NCI-H1436 (cell line): Measurements from ENCODE around the gene TBC1D22B.
"Not testable (repeated sequence)": the region's sequence is repeated elsewhere in the genome, so short reads cannot be mapped to it uniquely, and the experiment has no call there.

Experiments used
- DNase-seq: peaks from one replicate; lab custom pipeline; 2025; lab: John Stamatoyannopoulos, UW

TBC1D22B gene

DNA sequence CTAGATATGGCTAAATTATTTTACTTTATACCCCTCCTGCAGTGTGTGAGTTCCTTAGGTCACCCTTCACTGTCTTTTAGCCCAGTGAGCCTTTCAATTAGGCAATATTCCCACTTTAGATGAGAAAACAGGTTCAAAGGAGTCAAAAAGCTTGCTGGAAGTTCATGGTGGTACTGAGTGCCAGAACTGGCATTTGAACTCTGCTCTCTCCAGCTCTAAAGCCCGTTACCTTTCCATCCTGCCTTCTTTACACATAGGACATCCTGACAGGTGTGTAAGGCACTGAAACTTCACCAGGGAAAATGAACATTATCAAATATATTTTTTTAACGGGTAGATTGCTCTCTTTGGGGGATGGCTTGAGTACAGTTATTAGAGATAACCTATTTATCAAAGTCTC, 11.5 kb downstream of the TBC1D22B start:
- no peak for DNase-seq

DNA sequence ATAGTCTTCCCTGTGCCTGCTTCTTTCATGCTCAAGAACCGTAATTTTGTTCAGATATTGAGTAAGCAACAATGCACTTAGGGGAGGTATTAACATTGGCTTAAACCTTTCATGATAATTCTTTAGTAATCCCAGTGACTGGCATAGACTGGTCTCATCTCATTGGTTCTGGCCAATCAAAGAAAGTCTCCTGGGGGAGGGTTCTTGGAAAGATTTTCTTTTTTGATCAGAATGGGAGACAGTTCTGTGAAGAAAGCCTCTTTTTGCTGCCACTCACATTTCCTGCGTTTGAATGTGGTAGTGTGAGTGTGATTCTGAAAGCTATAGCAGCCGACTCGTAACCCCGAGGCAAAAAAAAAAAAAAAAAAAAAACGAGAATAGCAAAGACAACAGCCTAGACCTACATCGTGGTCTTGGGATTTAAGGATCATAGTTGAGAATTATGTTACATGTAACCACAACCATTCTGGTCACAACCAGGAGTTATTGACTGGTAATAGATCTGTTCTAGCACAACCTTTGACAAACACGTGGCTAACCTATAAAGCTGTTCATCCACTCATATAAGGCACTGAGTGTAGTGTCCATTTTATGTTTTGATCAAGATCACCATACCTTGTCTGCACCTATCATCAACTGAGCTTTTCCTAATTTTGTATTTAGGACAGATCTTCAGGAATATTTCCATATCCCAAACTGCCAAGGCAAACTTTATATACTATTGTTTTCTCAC, 15.4 kb downstream of the TBC1D22B start:
- no peak for DNase-seq

DNA sequence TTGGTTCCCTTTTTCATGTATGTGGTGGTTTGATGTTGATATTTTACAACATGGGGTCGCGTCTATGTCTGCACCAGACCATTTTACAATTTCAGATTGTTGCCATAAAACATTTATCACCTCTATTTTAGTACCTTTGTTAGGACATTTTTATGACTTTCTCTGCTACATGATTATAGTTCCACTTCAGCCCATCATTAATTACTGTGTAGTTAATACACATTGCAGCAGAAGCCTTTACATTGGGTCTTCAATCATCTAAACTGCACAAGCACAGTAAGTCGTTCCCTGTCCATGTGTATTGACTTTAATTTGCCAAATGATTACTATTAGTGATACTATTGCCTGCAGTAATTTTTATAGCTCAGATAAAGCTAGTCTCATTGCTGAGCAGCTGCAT, 16.1 kb downstream of the TBC1D22B start:
- no peak for DNase-seq

DNA sequence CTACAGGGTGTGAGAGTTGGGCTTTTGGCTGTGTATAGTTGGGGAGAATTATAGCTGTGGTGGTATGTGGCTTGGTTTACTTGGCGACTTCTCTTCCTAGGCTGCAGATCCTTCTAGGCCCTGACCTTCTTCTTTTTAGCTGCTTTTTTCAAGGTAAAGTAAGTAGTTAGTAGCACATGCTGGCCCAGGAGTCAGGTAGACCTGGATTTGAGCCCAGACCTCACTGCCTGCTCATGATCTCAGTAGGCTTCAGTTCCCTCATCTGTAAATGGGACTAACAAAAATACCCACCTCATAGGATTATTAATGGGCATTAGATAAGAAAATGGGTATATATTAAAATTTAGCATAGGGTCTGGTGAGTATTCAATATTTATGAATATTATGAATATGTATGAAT, 17.8 kb downstream of the TBC1D22B start:
- DNase-seq: no peak

DNA sequence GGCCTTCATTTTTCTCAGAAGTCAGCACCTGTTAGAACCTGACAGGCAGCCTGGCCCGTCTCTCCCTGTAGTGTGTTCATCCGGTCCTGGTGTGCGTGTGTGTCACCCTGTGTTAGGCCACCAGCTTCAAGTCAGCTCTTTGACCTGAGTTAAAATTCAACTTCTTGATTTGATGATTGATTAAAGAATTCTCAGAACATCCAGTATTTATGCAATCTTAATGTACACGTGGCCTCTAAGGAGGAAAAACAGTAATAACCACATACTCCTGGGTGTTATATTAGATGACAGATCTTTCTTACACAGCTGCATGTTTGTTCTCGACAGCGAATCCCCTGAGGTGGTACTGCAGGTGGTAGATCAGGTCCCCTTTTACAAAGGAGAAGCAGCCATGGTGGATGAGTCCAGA, 19.4 kb downstream of the TBC1D22B start:
- no peak for DNase-seq

DNA sequence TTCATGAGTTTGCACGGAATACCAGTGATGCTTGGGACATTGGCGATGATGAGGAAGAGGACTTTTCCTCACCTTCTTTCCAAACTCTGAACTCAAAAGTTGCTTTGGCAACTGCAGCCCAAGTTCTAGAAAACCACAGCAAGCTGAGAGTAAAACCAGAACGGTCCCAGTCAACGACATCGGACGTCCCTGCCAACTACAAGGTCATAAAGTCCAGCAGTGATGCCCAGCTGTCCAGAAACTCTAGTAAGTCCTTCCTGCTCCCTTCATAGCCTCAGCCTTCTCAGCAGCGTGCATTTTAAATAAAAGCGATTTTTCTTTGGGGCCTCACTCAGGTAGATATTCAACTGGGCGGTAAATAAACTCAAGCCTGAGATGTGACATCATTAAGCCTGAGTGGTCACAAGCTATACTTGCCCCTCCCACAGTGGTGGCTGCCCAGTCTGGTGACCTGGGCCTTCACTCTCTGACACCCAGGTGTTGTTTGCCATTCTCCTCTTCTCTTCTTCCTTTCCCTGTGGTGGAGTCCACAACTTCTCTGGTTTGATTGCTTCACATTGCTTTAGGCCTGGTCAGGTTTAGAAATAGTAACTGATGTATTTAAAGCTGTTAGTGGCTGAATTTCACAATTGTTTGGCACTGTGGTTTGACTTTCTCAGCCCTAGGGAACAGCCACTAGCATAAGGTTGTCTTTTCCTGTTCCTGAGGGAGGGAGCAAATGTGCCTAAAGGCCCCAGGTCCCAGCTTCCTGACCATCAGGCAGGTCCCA, 22.0 kb downstream of the TBC1D22B start:
- DNase-seq: no peak

DNA sequence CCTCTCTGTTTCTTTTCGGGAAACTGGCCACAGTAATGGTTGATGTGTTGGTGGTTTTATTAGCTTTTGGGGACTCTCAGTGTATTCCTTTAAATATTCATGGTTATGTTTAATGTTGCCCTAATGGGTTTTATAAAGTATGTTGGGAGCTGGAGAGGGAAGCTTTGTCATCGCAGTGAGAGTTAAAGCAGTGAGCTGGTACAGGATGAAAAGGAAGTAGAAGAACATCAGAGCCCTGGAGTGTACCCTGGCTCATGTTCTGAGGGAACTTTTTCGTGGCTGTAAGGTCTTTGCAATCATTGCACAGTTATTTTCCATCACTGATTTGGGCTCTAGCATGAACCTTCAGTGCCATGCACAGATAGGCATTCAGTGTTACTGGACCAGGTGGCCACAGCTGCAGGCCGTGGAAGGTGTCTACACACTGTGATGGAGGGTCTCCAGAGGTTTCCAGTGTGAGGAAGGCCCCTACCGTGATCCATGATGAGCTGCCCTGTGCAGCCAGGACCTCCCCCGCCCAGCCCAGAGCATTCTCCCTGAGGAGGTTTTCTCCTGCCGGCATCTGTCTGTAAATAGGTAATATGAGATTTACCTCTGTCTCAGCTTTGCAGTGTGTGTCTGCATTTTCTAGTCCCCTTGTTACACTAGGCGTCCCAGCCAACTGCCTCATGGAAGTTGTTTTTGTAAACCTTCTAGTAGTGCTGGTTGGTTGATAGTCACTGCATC, 22.8 kb downstream of the TBC1D22B start:
- no peak for DNase-seq

DNA sequence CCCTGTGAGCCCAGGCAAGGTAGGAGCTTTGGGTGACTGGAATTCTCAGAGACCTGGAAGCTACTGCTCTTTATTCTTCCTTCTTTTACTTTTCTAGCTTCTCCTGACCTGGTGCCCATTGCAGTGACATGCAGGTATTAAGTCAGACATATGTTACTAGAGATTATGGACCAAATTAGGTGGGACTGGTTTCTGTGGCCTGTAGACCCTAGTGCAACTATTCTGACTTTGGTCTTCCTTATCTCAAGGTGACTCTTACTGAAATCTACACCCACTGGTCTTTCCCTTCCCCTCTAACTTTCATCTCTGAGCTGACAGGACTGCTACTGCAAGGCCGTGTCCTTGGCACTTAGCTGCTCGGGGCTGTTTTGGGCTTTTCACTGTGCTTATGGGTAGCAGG, 24.8 kb downstream of the TBC1D22B start:
- DNase-seq: no peak

DNA sequence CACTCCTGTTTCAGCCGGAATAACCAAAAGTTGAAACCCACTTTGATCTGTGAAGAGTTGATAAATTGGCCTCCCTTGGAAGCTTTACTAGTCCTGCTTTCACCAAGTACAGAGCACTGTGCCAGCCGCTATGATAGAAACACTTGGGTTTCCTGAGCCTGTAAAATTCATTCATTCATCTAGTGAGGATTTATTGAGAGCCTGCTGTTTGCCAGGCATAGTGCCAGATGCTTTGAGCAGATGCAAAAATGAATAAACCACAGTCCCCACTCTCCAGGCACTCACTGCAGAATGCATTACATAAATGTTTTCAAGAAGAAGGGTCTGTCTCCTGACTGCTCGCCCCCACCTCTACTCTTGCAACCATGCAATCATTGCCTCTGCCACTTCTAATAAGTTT, 25.7 kb downstream of the TBC1D22B start:
- DNase-seq: no peak

DNA sequence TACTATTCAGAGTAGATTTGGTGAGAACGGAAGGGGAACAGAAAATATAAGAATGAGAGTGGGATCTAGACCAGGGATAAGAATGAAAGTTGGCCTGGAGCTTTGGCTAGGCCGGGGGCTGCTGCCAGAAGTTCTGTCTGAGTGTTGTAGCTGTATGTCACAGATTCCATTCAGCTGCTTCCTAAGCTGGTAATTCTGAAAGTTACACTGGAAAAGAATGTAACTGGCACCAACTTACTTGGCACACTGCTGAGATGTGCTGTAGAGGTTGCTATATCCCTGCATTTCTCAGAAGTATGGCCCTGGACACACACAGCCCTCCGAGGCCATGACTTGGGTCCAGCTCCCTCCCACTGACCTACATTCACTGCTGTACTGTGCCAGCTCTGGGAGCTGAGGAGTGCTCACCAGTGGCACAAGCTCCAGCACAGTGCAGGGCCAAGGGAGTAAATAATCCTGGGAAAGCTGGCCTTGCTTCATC, 26.1 kb downstream of the TBC1D22B start:
- DNase-seq: no peak

DNA sequence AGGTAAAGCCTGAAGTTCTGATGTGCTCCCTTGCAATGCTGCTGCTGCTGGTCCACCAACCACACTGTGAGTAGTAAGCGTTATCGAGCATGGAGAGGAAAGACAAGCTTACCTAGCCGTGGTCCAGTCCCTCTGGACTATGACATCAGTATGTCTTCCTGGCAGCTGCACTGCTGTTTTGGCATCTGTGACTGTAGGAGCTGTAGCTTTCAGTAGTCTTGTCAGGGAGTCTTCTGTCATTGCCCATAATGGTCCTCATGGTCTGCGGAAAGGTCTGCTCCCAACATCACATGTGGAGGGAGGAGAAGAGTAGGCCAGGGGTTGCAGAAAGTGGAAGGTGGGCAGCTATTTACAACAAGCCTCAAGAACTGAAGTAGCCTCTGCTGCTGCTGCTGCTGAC, 27.2 kb downstream of the TBC1D22B start:
- no peak for DNase-seq

DNA sequence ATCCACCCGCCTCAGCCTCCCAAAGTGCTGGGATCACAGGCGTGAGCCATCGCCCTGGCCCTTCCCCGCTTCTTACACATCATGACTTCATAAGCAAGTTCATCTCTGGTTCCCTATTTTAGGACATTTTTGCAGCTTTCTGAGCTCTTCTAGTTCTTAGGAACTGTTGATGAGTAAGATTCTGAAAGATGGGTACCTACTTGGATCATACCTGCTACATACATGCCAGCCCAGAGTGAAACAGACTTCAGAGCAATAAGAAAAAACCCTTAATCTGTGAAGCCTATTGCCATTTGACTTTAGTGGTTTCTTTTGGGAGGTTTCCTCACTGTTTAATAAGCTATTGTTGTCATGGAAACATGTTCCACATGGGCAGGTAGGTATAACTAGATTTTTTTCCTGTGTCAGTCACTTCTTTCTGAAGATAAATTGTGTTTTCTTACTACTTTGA, 28.3 kb downstream of the TBC1D22B start:
- DNase-seq: no peak

DNA sequence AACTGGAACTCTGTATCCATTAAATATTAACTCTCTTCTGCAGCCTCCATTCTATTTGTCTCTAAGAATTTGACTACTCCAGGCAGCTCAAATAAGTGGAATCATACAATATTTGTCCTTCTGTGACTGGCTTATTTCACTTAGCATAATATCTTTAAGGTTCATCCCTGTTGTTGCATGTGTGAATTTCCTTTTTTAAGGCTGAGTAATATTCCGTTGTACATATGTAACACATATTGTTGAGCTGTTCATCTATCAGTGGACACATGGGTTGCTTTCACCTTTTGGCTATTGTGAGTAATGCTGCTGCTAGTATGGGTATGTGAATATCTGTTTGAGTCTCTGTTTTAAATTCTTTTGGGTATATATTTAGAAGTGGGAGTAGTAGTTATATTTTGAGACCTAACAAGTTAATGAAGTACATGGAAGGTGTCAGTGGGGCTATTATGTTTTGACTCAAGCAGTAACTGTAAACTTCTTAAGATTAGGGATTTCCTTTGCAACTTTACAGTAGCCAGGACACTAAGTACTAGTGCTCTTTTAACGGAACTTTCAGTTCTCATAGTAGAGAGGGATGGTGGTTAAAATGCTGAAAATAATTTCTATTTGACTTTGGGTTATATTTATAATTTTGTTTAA, 30.1 kb downstream of the TBC1D22B start:
- no peak for DNase-seq

DNA sequence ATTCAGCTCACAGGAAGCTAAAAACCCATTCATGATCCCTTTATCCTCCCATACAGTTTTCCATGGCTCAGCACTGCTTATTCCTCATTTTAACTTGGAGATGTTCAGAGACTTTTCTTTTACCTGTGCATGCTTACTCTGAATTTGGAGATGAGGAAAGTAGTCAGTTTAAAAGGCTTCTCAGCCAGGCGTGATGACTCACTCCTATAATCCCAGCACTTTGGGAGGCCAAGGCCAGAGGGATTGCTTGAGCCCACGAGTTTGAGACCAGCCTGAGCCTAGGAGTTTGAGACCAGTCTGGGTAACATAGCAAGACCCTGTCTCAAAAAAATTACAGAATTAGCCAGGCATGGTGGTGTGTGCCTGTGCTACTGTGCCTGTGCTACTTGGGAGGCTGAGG, 30.7 kb downstream of the TBC1D22B start:
- DNase-seq: no peak

DNA sequence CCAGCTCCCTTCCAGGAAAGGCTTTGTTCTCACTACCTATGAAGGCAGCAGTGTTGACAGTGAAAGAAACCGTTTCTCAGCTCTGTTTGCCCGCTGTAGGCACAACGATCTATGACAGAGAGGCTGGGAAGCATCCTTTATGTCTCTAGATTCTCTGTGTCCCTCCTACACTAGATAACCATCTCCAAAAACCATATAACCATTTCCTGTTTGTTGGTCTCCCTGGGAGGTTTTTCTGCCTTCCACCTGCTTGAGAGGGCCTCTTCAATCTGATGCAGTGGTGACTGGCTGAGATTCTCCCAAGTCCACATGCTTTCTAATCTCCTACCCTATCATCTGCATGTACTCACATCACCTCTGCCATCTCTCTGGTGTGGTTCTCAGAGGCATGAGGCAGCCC, 32.4 kb downstream of the TBC1D22B start:
- DNase-seq: no peak

DNA sequence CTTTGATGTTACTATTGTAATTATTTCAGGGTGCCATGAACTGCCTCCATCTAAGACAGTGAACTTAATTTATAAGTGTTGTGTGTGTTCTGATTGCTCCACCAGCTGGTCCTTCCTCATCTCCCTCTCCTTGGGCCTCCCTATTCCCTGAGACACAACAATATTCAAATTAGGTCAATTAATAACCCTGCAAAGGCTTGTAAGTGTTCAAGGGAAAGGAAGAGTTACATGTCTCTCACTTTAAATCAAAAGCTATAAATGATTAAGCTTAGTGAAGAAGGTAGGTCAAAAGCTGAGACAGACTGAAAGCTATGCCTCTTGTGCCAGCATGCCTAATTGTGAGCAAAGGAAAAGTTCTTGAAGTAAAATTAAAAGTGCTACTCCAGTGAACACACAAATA, 35.9 kb downstream of the TBC1D22B start:
- no peak for DNase-seq

DNA sequence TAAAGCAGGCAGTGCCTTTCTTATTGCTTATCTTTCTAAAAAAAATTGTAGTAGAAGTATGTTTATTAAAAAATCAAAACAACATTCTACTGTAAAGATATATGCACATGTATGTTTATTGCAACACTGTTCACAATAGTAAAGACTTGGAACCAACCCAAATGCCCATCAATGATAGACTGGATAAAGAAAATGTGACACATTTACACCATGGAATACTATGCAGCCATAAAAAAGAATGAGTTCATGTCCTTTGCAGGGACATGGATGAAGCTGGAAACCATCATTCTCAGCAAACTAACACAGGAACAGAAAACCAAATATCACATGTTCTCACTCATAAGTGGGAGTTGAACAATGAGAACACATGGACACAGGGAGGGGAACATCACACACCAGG, 40.1 kb downstream of the TBC1D22B start:
- DNase-seq: not testable (repeated sequence)

DNA sequence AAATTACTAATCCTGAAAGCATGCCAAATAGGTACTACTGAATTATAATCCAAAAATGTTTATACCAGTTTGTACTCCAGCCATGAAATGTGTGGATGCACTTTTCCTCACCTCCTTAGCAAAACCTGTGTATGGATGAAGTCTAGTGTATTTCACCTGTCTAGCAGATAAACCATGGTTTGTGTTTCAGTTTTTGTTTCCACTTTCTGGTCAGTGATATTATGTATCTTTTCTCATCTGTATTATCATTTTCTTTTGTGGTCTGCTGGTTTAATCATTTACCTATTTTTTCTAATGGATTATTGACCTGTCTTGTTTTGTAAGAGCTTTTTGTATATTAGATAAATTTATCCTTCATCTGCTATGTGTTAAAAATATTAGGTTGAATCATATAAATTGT, 41.4 kb downstream of the TBC1D22B start:
- DNase-seq: no peak

DNA sequence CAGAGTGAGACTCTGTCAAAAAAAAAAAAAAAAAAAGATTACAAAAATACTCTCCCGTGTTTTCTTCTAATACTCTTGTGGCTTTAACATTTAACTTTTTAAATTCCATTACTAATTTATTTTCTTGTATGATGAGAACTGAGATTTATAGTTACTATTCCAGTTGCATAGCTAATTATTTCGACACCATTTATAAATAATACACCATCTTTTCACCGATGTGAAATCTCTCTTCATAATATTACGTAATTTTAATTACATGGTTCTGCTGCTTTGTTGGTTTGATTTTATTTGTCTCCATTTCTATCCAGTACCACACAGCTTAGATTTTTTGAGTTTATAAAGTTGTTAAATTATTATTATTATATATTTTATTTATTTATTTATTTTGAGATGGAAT, 42.4 kb downstream of the TBC1D22B start:
- DNase-seq: no peak

DNA sequence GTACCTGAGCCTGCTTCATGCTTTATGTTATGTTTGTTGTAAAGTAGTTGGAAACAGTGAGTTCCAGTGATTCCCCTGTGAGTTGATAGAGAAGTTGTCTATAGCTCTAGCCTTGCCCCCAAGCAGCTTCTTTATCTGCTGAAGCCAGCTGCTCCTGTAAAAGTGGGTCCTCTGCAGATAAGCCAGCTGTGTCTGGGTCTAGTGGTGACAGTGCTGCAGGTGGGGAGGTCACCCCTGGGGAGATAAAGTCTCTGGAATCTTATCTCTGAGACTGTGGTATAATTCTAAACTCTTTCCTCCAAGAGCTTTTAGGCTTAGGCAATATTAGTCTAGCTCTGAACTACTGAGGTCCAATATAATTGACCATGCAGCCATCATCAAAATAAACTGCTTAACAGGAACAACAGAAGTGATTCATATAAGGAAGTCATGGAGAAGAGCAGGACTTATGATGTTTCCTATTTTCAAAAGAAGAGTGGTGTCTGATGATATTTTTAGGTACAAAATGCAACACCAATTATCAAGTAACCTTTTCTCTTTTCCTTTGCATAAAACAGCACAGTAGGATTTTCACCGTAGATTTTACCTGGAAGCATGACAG, 44.6 kb downstream of the TBC1D22B start:
- DNase-seq: no peak

DNA sequence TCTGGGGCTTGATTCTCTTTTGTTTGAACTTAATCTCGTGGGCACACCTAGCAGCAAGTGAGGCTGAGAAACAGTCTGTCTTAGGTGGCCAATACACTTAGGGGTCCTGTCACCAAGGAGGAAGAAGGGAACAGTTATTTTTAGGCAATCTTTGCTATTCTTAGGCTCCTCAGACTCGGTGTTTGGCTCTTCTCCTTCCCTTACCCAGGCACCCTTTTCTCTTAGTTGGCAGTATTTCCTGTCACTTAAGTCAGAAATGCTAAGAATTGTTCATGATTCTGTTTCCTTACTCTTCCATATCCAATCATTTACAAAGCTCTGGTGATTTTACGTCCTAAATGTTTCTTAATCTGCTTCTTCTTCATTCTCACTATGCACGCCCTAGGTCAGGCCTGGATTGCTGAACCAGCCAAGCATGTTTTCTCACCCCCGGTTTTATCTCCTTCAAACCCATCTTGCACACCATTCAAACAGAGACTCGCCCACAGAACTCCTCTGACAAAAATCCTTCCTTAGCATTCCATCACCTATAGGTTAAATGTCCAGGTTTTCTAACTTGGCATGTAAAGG, 45.6 kb downstream of the TBC1D22B start:
- no peak for DNase-seq
